B cell (primary cell): ENCODE results near the gene CAPNS1. TPM values are rescaled to one million over a fixed set of nuclear protein-coding genes. Genes with fewer than 3 reads are reported as not detected.

ENCODE experiments used
- ATAC-seq: fragments of 200-7000 bp; cut with Tn5 transposase; one replicate; pipeline ENCODE4 v1.10.0; 2021; ENCODE audit warnings: low read depth, mild to moderate bottlenecking, moderate number of reproducible peaks, moderate library complexity
- CTCF ChIA-PET: fragments of 350-600 bp; sonication (Branson Sonifier 250); formaldehyde crosslinking; loops from one replicate; lab custom pipeline; 2021; ENCODE audit warnings: antibody characterized with exemption, inconsistent platforms; lab: Charles Lee
- POLR2A ChIA-PET: fragments of 350-600 bp; sonication (Branson Sonifier 250); formaldehyde crosslinking; loops from one replicate; lab custom pipeline; 2021; ENCODE audit warnings: antibody characterized with exemption; lab: Charles Lee
- DNase-seq: peaks from one replicate; pipeline ENCODE4 v3.0.0; 2013
- H2AFZ ChIP-seq: 2 replicates; pipeline ENCODE4 v1.6.1; 2012; ENCODE audit warnings: mild to moderate bottlenecking, low read depth, low read length; ENCODE audit not compliant: insufficient read depth, poor library complexity, severe bottlenecking
- H3K27ac ChIP-seq, 2 donors: 1 replicate in 1 of 2; 2 replicates in 1 of 2; pipeline ENCODE4 v1.5.1; 2012 to 2013; ENCODE audit warnings: low read length in 2 of 2, mild to moderate bottlenecking in 2 of 2, moderate library complexity in 1 of 2
- H3K27me3 ChIP-seq, 4 experiments: fragments of 200-600 bp in 1 of 4; sonication (generic) in 1 of 4; replicated peaks in 1 of 4; 1 replicate in 2 of 4; 2 replicates in 2 of 4; pipeline versions ENCODE4 v1.6.1 to v1.7.0; 2013 to 2016; ENCODE audit warnings: low read length in 3 of 4, mild to moderate bottlenecking in 2 of 4, mixed read lengths in 1 of 4, moderate library complexity in 1 of 4; ENCODE audit not compliant: insufficient read depth in 4 of 4, control insufficient read depth in 3 of 4; ENCODE audit errors: control extremely low read depth in 1 of 4
- H3K36me3 ChIP-seq, 2 experiments: replicated peaks in 1 of 2; 1 replicate in 1 of 2; 2 replicates in 1 of 2; pipeline versions ENCODE4 v1.6.1 to v1.7.1; 2013; ENCODE audit warnings: low read length in 1 of 2; ENCODE audit not compliant: insufficient read depth in 2 of 2, control insufficient read depth in 1 of 2; ENCODE audit errors: control extremely low read depth in 1 of 2, extremely low read depth in 1 of 2
- H3K4me1 ChIP-seq, 2 donors: fragments of 200-600 bp in 1 of 2; sonication (generic) in 1 of 2; 1 replicate in 1 of 2; 2 replicates in 1 of 2; pipeline versions ENCODE4 v1.5.1 to v1.6.1; 2013 to 2017; ENCODE audit warnings: low read length in 2 of 2; ENCODE audit not compliant: control insufficient read depth in 2 of 2, insufficient read depth in 2 of 2
- H3K4me2 ChIP-seq: replicated peaks from 2 replicates; pipeline ENCODE3; 2012; ENCODE audit warnings: mild to moderate bottlenecking, low read depth, low read length; ENCODE audit not compliant: poor library complexity, severe bottlenecking
- H3K4me3 ChIP-seq, 5 experiments: fragments of 200-600 bp in 1 of 5; sonication (generic) in 1 of 5; 1 replicate in 3 of 5; 2 replicates in 2 of 5; pipeline versions ENCODE4 v1.5.1 to v1.7.0; 2011 to 2016; ENCODE audit warnings: low read length in 4 of 5, mild to moderate bottlenecking in 4 of 5, low read depth in 2 of 5, control low read depth in 1 of 5, moderate library complexity in 1 of 5; ENCODE audit not compliant: insufficient read depth in 1 of 5; ENCODE audit errors: control extremely low read depth in 1 of 5, extremely low read depth in 1 of 5
- H3K79me2 ChIP-seq: fragments of 200-600 bp; sonication (generic); one replicate; pipeline ENCODE4 v1.6.0; 2016; ENCODE audit warnings: low read length; ENCODE audit not compliant: control insufficient read depth, insufficient read depth
- H3K9ac ChIP-seq: fragments of 200-600 bp; sonication (generic); 2 replicates; pipeline ENCODE4 v1.6.1; 2017; ENCODE audit warnings: mild to moderate bottlenecking, low read length, moderate library complexity
- H3K9me3 ChIP-seq, 3 donors: one replicate each; pipeline versions ENCODE4 v1.6.1 to v1.7.1; 2013; ENCODE audit warnings: low read length in 2 of 3; ENCODE audit not compliant: control insufficient read depth in 2 of 3, insufficient read depth in 1 of 3; ENCODE audit errors: control extremely low read depth in 1 of 3
- H4K20me1 ChIP-seq: 2 replicates; pipeline ENCODE4 v1.6.0; 2012; ENCODE audit warnings: mild to moderate bottlenecking, low read length; ENCODE audit not compliant: insufficient read depth, control insufficient read depth, poor library complexity, severe bottlenecking
- H3K27ac Mint-ChIP-seq: one replicate; pipeline ENCODE4 v1.8.0; 2021; ENCODE audit warnings: mixed read lengths
- H3K27me3 Mint-ChIP-seq: one replicate; pipeline ENCODE4 v1.8.0; 2021; ENCODE audit warnings: mixed read lengths
- H3K4me1 Mint-ChIP-seq: one replicate; pipeline ENCODE4 v1.8.0; 2021; ENCODE audit warnings: mixed read lengths
- H3K4me3 Mint-ChIP-seq: one replicate; pipeline ENCODE4 v1.8.0; 2021; ENCODE audit warnings: mixed read lengths
- H3K9me3 Mint-ChIP-seq: one replicate; pipeline ENCODE4 v1.8.0; 2022; ENCODE audit warnings: mixed read lengths; ENCODE audit not compliant: insufficient read depth
- EZH2 ChIP-seq: IDR thresholded peaks from 2 replicates; pipeline ENCODE4 v1.6.1; 2012; ENCODE audit warnings: borderline replicate concordance, low read depth, mild to moderate bottlenecking, moderate library complexity, low read length; ENCODE audit not compliant: insufficient read depth, poor library complexity, severe bottlenecking
- WGBS: methylation state at CpG from one replicate; pipeline ENCODE4 v1.1.5; 2013; ENCODE audit warnings: missing lambda C conversion rate; ENCODE audit not compliant: insufficient coverage; 5-methylcytosine and 5-hydroxymethylcytosine counted together
- intact Hi-C: fragments of 100-400 bp; cut with micrococcal nuclease; formaldehyde crosslinking; loops from one replicate; pipeline ENCODE4 v1.10.0; 2022
- polyA plus RNA-seq: library from polyadenylated mRNA; depleted of rRNA; stranded (reverse); fragments of >200 nt; gene quantifications from 2 replicates; pipeline ENCODE4 v1.2.3, GENCODE V29; 2012
- total RNA-seq, 2 donors: library from RNA; stranded (reverse); fragments of 120-200 nt in 1 of 2; gene quantifications; 1 replicate in 1 of 2; 2 replicates in 1 of 2; pipeline versions ENCODE4 v1.2.3 to v1.2.4, GENCODE V29; 2013 to 2022
- TF ChIP-seq, protein P1 (sequence below): fragments of 200-600 bp; IDR thresholded peaks from one replicate; pipeline ENCODE4 v1.8.0; 2022; ENCODE audit warnings: antibody characterized with exemption, mild to moderate bottlenecking

CAPNS1 gene
- total and polyA plus RNA-seq, 2 donors (not counting 1 experiment from before 2014, with no cell fraction given), result 272 to 294 TPM

DNA sequence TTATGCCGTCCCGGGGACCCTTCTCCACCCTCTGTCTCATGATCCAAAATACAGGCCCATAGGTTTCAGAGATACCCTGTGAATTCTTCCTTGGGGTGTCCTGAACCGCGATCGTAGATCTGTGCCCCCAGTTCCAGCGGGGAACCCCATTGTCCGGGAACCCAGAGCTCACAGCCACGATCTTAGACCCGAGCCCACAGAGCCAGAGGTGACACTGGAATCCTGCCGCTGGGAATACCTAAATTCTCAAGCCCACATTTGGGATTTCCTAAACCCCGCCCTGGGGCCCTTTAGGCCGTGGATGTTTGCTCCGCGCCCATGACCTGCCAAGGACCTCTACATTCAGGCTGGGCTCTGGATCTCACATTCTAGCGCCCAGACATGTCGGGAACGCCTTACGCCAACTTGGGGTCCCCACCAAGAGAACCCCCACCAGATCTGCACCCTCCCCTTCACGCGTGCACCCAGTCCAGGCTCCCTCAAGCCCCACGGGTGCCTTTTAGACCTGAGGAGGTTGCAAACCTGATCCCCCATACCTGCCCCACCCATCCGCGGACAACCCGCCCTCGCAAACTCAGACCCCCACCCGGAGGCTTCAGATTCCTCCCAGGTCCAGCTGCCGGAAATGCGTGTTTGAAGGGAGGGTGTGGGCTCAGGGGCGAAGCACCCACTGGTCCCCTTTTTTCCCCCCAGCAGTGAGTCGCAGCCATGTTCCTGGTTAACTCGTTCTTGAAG lies 605 bp downstream of the CAPNS1 start:
- no peaks in the 10 kb centered on the region for H3K27me3 Mint-ChIP-seq
- H3K9me3 ChIP-seq, result peaks cover 0 to 5% (median 0%) of the 10 kb centered on the region in 3 donors
- H4K20me1 ChIP-seq, result peaks cover 19% of the 10 kb centered on the region
- ATAC-seq, result peak; percentile 4
- peaks cover 4 to 14% of the 10 kb centered on the region in 2 donors for H3K4me1 ChIP-seq
- POLR2A ChIA-PET, result interaction anchor here (0.6 to 3.9 kb wide), 6 partner anchors 12 to 873 kb away, joined by 3 to 33 read pairs (median 6); partner anchors contain the start of genes POLR2I, TBCB, THAP8 and ZNF850
- H3K27me3 ChIP-seq, result no peaks in the 10 kb centered on the region
- H3K4me3 Mint-ChIP-seq, result peak overlapping the region; percentile 96
- peak overlapping the region; percentile 81 to 85 for H3K27ac ChIP-seq
- H3K4me2 ChIP-seq, result peak overlapping the region; percentile 96
- H3K4me1 Mint-ChIP-seq, result peaks cover 15% of the 10 kb centered on the region
- peaks cover 0 to 18% of the 10 kb centered on the region in 2 experiments for H3K36me3 ChIP-seq
- H3K9me3 Mint-ChIP-seq, result no peaks in the 10 kb centered on the region
- H2AFZ ChIP-seq, result peak overlapping the region; percentile 92
- CTCF ChIA-PET, result interaction anchor here (1.0 to 5.6 kb wide), 3 partner anchors 12 to 29 kb away, joined by 3 to 49 read pairs (median 7); no protein-coding TSS in a partner anchor
- peak overlapping the region; percentile 94 for H3K27ac Mint-ChIP-seq
- DNase-seq, result peak; percentile 66
- peak overlapping the region; percentile 76 to 99 (median 89) for H3K4me3 ChIP-seq
- peak overlapping the region; percentile 86 for H3K9ac ChIP-seq
- peaks cover 20% of the 10 kb centered on the region for H3K79me2 ChIP-seq
- intact Hi-C loops, result loop anchor here (1.0 kb wide), 3 partner anchors 25 to 145 kb away; partner anchors contain the start of genes ALKBH6, SDHAF1 and TBCB
- no peak for TF ChIP-seq EZH2
- TF ChIP-seq, protein P1, sequence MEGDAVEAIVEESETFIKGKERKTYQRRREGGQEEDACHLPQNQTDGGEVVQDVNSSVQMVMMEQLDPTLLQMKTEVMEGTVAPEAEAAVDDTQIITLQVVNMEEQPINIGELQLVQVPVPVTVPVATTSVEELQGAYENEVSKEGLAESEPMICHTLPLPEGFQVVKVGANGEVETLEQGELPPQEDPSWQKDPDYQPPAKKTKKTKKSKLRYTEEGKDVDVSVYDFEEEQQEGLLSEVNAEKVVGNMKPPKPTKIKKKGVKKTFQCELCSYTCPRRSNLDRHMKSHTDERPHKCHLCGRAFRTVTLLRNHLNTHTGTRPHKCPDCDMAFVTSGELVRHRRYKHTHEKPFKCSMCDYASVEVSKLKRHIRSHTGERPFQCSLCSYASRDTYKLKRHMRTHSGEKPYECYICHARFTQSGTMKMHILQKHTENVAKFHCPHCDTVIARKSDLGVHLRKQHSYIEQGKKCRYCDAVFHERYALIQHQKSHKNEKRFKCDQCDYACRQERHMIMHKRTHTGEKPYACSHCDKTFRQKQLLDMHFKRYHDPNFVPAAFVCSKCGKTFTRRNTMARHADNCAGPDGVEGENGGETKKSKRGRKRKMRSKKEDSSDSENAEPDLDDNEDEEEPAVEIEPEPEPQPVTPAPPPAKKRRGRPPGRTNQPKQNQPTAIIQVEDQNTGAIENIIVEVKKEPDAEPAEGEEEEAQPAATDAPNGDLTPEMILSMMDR, result no peak
- WGBS, result under 1% methylated on average over 25 of the region's 31 CpGs
